HCT116 (cell line): ENCODE data around the gene ALDH2. TPM values are rescaled to one million over a fixed set of nuclear protein-coding genes. Genes with fewer than 3 reads are reported as not detected.
"Not testable (repeated sequence)": the region's sequence is repeated elsewhere in the genome, so short reads cannot be mapped to it uniquely, and the experiment has no call there.

ENCODE experiments used
- ATAC-seq: fragments of 200-7000 bp; cut with Tn5 transposase; 2 replicates; pipeline ENCODE4 v1.9.1; 2020; ENCODE audit warnings: mild to moderate bottlenecking, moderate library complexity
- BruUV-seq: library from RNA; stranded (reverse); fragments of 400-500 nt; replicated peaks from 2 replicates; lab custom pipeline; 2021; lab: Mats Ljungman, UMichigan
- CTCF ChIA-PET: fragments of 300-600 bp; sonication (Branson Sonifier 250); formaldehyde crosslinking; loops from one replicate; lab custom pipeline; 2021; ENCODE audit warnings: antibody characterized with exemption; lab: Charles Lee
- POLR2A ChIA-PET: fragments of 300-600, 350-600 bp; sonication (Branson Sonifier 250); formaldehyde crosslinking; loops from one replicate; lab custom pipeline; 2021; ENCODE audit warnings: antibody characterized with exemption; lab: Charles Lee
- RAD21 ChIA-PET, 2 experiments: fragments of 300-600 bp; sonication (Branson Sonifier 250); formaldehyde crosslinking; loops; one replicate each; lab custom pipeline; 2023; ENCODE audit warnings: low total read pairs in 2 of 2; ENCODE audit not compliant: uncharacterized antibody in 2 of 2, unreplicated experiment in 2 of 2, low non-redundant PET in 1 of 2; lab: Charles Lee
- DNase-seq: peaks from one replicate; pipeline ENCODE4 v3.0.0-alpha.2; 2010; ENCODE audit warnings: low read depth, low spot score
- H2AFZ ChIP-seq: fragments of 200-600 bp; shearing (Covaris generic), sonication (generic); 2 replicates; pipeline ENCODE4 v1.6.1; 2017; ENCODE audit warnings: low read depth, mixed run types, mixed read lengths, antibody characterized with exemption, low read length; ENCODE audit not compliant: poor library complexity, severe bottlenecking
- H3K27ac ChIP-seq: 2 replicates; pipeline ENCODE4 v1.5.1; 2012; ENCODE audit warnings: low read depth, low read length
- H3K27me3 ChIP-seq: fragments of 200-600 bp; sonication (generic); 2 replicates; pipeline ENCODE4 v1.6.1; 2016; ENCODE audit warnings: mixed run types, low read length, mixed read lengths; ENCODE audit not compliant: insufficient read depth
- H3K36me3 ChIP-seq, 2 experiments: fragments of 200-500 bp in 1 of 2; fragments of 200-600 bp in 1 of 2; sonication (Bioruptor generic) in 1 of 2; sonication (generic) in 1 of 2; 2 replicates each; pipeline versions ENCODE4 v1.5.1 to v1.6.1; 2014 to 2016; ENCODE audit warnings: low read length in 2 of 2, inconsistent platforms in 1 of 2, mixed read lengths in 1 of 2, mixed run types in 1 of 2; ENCODE audit not compliant: insufficient read depth in 2 of 2, control insufficient read depth in 1 of 2
- H3K4me1 ChIP-seq, 2 experiments: fragments of 200-600 bp in 1 of 2; sonication (generic) in 1 of 2; 2 replicates each; pipeline versions ENCODE4 v1.5.1 to v1.6.1; 2012 to 2017; ENCODE audit warnings: low read length in 2 of 2, inconsistent platforms in 1 of 2, mild to moderate bottlenecking in 1 of 2, mixed read lengths in 1 of 2, mixed run types in 1 of 2, moderate library complexity in 1 of 2; ENCODE audit not compliant: insufficient read depth in 2 of 2, control insufficient read depth in 1 of 2
- H3K4me2 ChIP-seq: fragments of 200-600 bp; sonication (generic); 2 replicates; pipeline ENCODE4 v1.6.1; 2017; ENCODE audit warnings: mixed run types, low read length, mixed read lengths
- H3K4me3 ChIP-seq, 2 experiments: fragments of 200-600 bp in 1 of 2; sonication (generic) in 1 of 2; replicated peaks in 1 of 2; 2 replicates each; pipeline ENCODE4 v1.5.1; 2011 to 2016; ENCODE audit warnings: low read length in 2 of 2, control low read depth in 1 of 2, low read depth in 1 of 2, mild to moderate bottlenecking in 1 of 2, mixed read lengths in 1 of 2, mixed run types in 1 of 2
- H3K79me2 ChIP-seq: fragments of 200-600 bp; sonication (generic); 2 replicates; pipeline ENCODE4 v1.6.1; 2017; ENCODE audit warnings: mild to moderate bottlenecking, mixed run types, low read length, moderate library complexity, mixed read lengths; ENCODE audit not compliant: insufficient read depth
- H3K9ac ChIP-seq: fragments of 200-600 bp; sonication (generic); 2 replicates; pipeline ENCODE4 v1.6.1; 2016; ENCODE audit warnings: low read length, mixed read lengths
- H3K9me2 ChIP-seq: fragments of 200-600 bp; sonication (generic), shearing (Covaris generic); 2 replicates; pipeline ENCODE4 v1.6.1; 2017; ENCODE audit warnings: mixed run types, mild to moderate bottlenecking, moderate library complexity; ENCODE audit not compliant: insufficient read depth
- H3K9me3 ChIP-seq, 2 experiments: fragments of 200-500 bp in 1 of 2; fragments of 200-600 bp in 1 of 2; sonication (Bioruptor generic) in 1 of 2; sonication (generic) in 1 of 2; 2 replicates each; pipeline ENCODE4 v1.6.1; 2014 to 2017; ENCODE audit warnings: low read length in 2 of 2, mixed read lengths in 2 of 2, inconsistent platforms in 1 of 2, low read depth in 1 of 2, mild to moderate bottlenecking in 1 of 2, mixed run types in 1 of 2, moderate library complexity in 1 of 2; ENCODE audit not compliant: control insufficient read depth in 1 of 2, insufficient read depth in 1 of 2
- H4K20me1 ChIP-seq: fragments of 200-600 bp; sonication (generic), shearing (Covaris generic); 2 replicates; pipeline ENCODE4 v1.6.1; 2017; ENCODE audit warnings: mixed run types, mild to moderate bottlenecking, moderate library complexity; ENCODE audit not compliant: insufficient read depth
- CBX3 ChIP-seq: IDR thresholded peaks from 2 replicates; pipeline ENCODE4 v1.6.1; 2012; ENCODE audit warnings: low read depth
- CEBPB ChIP-seq: IDR thresholded peaks from 2 replicates; pipeline ENCODE4 v1.6.1; 2012; ENCODE audit warnings: low read depth
- JUND ChIP-seq: IDR thresholded peaks from 2 replicates; pipeline ENCODE4 v1.6.1; 2012
- POLR2AphosphoS5 ChIP-seq: IDR thresholded peaks from 2 replicates; pipeline ENCODE4 v1.6.1; 2011; ENCODE audit warnings: mild to moderate bottlenecking, low read depth, low read length, moderate library complexity
- SIN3A ChIP-seq: IDR thresholded peaks from 2 replicates; pipeline ENCODE4 v1.6.1; 2012; ENCODE audit warnings: low read depth
- SP1 ChIP-seq: IDR thresholded peaks from 2 replicates; pipeline ENCODE4 v1.6.1; 2012; ENCODE audit warnings: low read depth
- TCF7L2 ChIP-seq: IDR thresholded peaks from 2 replicates; pipeline ENCODE4 v1.7.0; 2011; ENCODE audit warnings: borderline replicate concordance, inconsistent platforms; ENCODE audit not compliant: insufficient read depth, insufficient read length; ENCODE audit errors: extremely low read depth
- YY1 ChIP-seq: IDR thresholded peaks from 2 replicates; pipeline ENCODE4 v1.6.1; 2011; ENCODE audit warnings: low read length, low read depth, moderate library complexity, mild to moderate bottlenecking; ENCODE audit not compliant: insufficient replicate concordance; ENCODE audit errors: extremely low read depth
- ZBTB33 ChIP-seq: IDR thresholded peaks from 2 replicates; pipeline ENCODE4 v1.6.1; 2011; ENCODE audit warnings: mild to moderate bottlenecking, low read length, moderate library complexity; ENCODE audit not compliant: insufficient replicate concordance; ENCODE audit errors: extremely low read depth
- ZNF274 ChIP-seq: fragments of 200-500 bp; sonication (Bioruptor generic); IDR thresholded peaks from 2 replicates; pipeline ENCODE4 v1.6.1; 2014; ENCODE audit warnings: mild to moderate bottlenecking, low read depth, low read length, inconsistent platforms
- intact Hi-C: fragments of 100-400 bp; cut with micrococcal nuclease; formaldehyde crosslinking; loops from 2 replicates; pipeline ENCODE4 v1.10.0; 2022
- total RNA-seq: library from RNA; stranded (reverse); gene quantifications from one replicate; pipeline ENCODE4 v1.2.1, GENCODE V29; 2021; ENCODE audit not compliant: unreplicated experiment

Gene ALDH2
- total RNA-seq, 1 experiment from 2014 or later: 32.9 TPM

DNA sequence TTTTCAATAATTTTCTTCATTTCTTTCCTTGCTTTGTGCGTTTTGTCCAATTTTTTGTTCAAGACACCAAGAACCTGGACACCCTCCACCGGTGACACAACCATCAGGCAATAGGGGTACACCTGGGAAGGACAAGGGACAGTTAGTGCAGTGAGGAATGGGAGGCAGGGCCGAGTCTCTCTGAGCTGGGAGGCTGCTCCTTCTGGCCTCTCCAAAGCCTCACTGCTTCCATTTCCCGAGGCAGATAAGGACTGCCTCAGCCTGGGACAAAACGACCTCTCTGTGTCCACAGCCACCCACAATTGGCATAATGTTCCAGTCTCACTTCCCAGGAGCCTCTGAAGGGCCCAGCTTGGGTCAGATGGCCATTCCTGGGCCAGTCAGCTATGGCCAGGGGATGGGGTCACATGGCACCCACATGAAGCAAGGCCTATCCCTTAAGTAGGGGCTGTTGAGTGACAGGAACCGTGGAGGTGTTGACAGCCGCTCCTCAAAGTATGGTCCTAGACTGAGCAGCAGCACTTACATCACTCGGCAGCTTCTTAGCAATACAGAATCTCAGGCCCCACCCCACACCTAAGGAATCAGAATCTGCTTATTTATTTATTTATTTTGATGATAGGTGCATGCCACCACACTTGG lies 61.7 kb downstream of the ALDH2 start:
- Histone ChIP-seq H3K4me1 (no peaks in the 10 kb centered on the region), H2AFZ (no peak overlapping the region)
- TF ChIP-seq SP1: no peak
- no peak for TF ChIP-seq CEBPB
- no peak for TF ChIP-seq YY1
- no peak for TF ChIP-seq TCF7L2
- TF ChIP-seq ZBTB33: no peak
- no peak for TF ChIP-seq POLR2AphosphoS5
- TF ChIP-seq ZNF274: no peak
- no peak for TF ChIP-seq SIN3A
- TF ChIP-seq JUND: no peak
- TF ChIP-seq CBX3: no peak
- TF ChIP-seq, all 23 proteins: peak for 0
- ATAC-seq (no peak), DNase-seq (no peak)
- no TSS peak for BruUV-seq
- Histone ChIP-seq H3K9ac (no peak overlapping the region), H3K9me3 (no peaks in the 10 kb centered on the region), H3K27me3 (no peaks in the 10 kb centered on the region), H3K4me2 (no peak overlapping the region), H3K36me3 (no peaks in the 10 kb centered on the region), H3K79me2 (no peaks in the 10 kb centered on the region), H4K20me1 (no peaks in the 10 kb centered on the region), H3K27ac (no peak overlapping the region), H3K9me2 (no peaks in the 10 kb centered on the region), H3K4me3 (no peak overlapping the region)
- RAD21 ChIA-PET: no interaction called here
- CTCF ChIA-PET: interaction anchor here (0.9 kb wide), 1 partner anchor 16 kb away, joined by 3 read pairs; no protein-coding TSS in a partner anchor
- POLR2A ChIA-PET: no interaction called here
- intact Hi-C loops: loop anchor here (10.0 kb wide), 1 partner anchor 366 kb away; no protein-coding TSS in a partner anchor

- H3K27ac ChIP-seq, H3K36me3 ChIP-seq, H4K20me1 ChIP-seq, H3K27me3 ChIP-seq, RAD21 ChIA-PET, DNase-seq, H2AFZ ChIP-seq, H3K9me3 ChIP-seq, H3K9me2 ChIP-seq, POLR2A ChIA-PET, CTCF ChIA-PET, ATAC-seq, BruUV-seq, H3K4me2 ChIP-seq, H3K4me3 ChIP-seq, H3K4me1 ChIP-seq, H3K9ac ChIP-seq, H3K79me2 ChIP-seq: not testable (repeated sequence)
- intact Hi-C loops: loop anchor here (10.0 kb wide), 1 partner anchor 365 kb away; no protein-coding TSS in a partner anchor
These were observed 62.9 kb downstream of the ALDH2 start for GRCh38 chr12:111829635-111830034.
